HUDEP-2 (cell line): Measurements from ENCODE around the gene CENPX.

Source experiments
- DNase-seq, 76 experiments: peaks; one replicate each; lab custom pipeline; 2025; ENCODE audit not compliant: unreplicated experiment in 76 of 76; lab: John Stamatoyannopoulos, UW

The CENPX gene

DNA sequence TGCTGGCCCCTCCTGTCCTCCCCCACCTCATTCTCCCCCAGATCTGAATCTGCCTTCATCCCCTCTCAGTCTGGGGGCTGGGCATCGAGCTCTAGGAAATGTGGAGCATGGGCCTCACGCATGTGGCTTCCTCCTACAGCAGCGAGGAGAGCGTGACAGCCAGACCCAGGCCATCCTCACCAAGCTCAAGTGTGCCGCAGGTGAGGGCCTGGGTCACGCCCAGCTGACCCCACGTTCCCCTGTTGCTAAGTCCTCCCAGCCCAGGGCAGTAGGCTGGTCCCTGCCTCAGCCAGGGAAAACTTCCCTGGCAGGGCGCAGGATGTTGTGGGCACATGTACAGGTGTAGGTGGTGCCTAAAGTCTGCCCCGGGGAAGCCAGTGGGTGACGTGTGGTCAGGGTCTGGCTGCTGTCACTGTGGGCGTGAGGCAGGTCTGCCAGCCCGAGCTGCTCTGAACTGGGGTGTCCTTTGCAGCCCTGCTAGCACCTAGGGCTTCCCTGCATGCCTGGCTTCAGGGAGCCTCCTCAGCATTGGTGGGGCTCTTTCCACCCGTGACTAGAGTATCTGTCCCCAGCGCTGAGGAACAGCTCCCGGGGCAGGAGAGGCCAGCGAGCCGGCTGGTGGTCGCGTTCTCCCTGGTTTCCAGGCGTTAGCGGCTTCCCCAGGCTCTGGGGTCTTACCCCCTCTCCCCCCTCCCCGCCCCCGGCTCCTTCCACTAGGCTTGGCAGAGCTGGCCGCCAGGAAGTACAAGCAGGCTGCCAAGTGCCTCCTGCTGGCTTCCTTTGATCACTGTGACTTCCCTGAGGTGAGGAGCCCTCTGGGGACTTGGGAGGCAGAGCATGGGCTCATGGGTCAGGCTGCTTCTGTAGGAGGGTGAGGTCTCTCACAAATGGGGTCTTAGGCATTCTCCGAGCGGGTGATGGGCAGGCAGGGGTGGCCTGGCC, 32.6 kb upstream of the CENPX start:
- DNase-seq = peak in 1 of 76 experiments; percentile 2

DNA sequence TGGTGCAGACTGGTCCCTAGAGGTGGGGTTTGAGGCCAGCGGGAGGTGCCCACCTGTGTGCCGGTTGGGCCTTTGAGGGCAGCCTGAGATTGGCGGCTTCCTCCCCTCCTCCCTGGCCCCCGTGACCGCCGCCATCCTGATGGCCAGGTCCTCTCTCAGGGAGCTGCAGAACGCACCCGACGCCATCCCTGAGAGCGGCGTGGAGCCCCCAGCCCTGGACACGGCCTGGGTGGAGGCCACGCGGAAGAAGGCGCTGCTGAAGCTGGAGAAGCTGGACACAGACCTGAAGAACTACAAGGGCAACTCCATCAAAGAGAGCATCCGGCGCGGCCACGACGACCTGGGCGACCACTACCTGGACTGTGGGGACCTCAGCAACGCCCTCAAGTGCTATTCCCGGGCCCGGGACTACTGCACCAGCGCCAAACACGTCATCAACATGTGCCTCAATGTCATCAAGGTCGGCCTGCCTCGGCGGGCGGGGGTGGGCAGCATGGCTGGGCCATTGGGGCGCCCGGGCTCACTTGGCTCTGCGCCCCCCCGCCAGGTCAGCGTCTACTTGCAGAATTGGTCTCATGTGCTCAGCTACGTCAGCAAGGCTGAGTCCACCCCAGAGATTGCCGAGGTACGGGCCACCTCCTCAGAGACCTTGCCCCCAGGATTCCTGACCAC, 31.8 kb upstream of the CENPX start:
- no peak for DNase-seq

DNA sequence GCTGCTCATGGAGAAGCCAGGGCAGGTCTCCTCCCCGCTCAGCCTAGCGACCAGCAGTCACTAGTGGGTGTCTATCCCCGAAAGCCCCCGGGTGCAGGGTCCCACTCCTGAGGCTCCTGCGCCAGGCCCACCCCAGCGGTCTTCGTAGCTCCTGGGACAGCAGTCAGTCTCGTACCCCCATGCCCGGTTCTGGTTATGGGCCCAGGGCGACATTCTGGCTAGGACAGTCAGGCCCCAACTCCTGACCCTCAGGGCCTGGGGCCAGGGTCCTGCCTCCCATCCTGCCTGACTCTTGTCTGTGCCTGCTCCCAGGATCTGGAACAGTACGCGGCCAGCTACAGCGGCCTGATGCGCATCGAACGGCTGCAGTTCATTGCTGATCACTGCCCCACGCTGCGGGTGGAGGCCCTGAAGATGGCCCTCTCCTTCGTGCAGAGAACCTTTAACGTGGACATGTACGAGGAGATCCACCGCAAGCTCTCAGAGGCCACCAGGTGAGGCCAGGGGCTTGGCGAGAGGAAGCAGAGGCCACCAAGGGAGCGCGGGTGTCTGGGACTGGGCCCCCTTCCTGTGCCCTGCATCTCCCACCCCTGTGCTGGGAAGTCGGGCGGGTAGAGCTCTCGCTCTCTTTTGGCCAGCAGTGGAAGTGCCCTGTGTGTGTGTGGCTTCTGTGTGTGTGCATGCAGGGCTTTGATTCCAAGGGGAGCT, 31.0 kb upstream of the CENPX start:
- no peak for DNase-seq

DNA sequence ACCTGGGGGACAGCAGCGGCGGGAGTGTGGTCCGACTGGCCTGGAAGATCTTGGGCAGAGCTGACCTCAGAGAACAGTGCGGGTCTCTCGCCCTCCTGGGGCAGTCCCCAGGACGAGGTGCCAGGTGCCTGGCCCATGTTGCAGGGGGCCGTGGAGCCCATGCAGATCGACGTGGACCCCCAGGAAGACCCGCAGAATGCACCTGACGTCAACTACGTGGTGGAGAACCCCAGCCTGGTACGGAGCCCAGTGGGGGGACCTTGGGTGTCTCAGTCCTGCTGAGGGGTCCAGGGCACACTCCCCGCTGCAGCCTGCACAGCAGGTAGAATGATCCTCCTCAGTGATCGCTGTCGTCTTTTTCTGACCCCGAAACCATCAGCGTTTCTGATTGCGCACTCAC, 30.5 kb upstream of the CENPX start:
- DNase-seq = no peak

DNA sequence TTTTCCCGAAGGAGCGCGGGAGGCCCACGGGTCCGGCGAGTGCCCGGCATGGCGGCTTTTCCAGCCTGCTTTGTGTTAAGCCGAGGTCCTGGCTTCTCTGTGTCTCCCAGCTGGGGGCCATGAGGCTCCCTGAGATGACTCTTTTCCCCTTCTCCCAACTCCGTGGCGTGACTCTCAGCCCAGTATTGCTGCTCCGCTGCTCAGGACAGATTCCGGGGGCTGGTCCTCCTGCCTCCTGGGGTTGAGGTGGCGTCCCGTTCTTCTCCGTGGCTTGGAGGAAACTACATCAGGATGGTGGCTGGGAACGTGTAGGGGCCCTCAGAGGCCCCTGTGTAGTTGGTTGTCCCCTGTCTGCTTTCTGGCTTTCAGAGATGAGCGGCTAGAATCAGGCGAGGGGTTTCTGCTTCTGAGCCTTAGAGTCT, 30.0 kb upstream of the CENPX start:
- DNase-seq = no peak

DNA sequence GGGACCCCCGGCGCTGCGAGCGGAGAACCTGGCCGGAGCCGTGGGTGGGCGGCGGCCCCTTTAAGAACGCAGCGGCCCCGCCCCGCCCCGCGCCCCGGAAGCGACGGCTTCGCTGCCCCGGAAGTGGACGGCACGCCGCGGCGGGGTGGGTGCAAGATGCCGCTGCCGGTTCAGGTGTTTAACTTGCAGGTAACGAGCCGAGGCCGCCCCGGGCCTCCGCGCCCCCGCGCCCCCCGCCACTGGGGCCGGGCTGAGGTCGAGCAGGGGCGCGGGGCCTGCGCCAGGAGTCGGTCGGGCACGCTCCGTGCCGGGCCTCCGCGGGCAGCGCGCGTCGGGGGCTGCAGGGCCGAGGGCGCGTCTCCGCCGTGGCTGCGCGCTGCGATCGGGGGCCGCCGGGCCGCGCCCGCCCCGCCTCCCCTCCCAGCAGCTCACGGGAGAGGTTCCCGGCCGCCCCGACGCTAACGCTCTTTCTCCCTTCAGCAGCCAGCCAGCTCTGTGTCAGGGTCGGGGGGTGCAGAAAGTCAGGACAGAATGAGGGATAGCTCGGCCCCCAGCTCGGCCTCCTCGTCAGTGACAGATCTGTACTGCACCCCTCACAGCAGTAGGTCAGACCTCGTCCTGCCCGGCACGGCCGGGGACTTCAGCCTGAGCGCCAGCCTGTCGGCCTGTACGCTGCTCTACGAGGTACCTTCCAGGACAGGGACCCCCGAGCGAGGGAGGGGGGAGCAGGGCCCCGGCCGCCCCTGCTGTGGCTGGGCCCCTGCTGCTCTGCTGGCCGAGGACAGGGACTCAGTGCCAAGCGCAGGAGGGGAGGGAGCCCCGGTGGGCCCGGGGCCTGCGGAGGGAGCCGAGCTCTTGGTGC, 29.3 kb upstream of the CENPX start, which contains the start of the genes GPS1 and RFNG:
Gene GPS1, plus strand, starts transcription at position 123 of the 862 bp plus-strand sequence. Its CDS starts 34 bp downstream, at position 157.
Gene RFNG, minus strand, starts transcription at position 36 of the 862 bp plus-strand sequence. CDS start 45 bp downstream, outside the sequence.
- peak in 56 of 76 experiments; percentile 1 to 77 (median 52) for DNase-seq

DNA sequence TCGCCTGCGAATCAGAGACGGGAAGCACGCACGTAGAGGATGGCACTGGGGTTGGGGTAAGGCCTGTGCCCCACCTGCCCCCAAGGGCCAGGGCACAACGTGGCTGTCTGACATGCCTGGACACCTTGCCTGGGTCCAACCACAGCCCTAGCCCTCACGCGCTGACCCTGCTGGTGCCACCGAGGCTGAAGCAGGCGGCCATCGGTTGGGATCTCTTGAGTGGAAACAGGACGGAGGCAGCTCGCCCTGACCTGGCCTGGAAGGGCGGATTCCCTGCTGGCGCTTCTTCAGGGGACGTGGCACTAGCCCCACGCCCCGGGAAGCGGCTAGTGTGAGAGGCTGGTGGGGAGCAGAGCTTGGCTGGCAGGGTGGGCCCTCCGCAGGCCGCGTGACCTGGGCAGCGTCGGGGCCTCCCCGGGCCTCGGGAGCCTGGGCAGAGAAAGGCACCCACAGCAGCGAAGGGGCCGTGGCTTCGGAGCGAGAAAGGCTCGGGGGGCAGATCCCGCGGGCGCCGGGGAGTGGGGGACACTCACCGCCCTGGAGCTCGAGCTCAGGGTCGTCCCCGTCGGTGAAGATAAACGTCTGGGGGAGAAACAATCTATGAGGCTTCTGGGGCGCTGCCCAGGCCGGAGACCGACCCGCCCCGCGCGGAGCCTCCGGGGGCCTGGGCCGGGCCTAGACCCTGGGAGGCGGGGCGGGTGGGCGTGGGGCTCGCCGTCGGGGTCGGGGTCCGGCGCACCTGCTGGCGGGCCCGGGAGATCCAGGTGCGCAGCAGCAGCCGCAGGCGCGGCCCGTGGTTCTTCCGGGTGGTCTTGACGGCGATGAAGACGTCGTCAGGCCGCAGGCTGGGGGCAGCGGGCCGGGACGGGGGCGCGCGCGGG, 28.3 kb upstream of the CENPX start:
- DNase-seq = no peak

DNA sequence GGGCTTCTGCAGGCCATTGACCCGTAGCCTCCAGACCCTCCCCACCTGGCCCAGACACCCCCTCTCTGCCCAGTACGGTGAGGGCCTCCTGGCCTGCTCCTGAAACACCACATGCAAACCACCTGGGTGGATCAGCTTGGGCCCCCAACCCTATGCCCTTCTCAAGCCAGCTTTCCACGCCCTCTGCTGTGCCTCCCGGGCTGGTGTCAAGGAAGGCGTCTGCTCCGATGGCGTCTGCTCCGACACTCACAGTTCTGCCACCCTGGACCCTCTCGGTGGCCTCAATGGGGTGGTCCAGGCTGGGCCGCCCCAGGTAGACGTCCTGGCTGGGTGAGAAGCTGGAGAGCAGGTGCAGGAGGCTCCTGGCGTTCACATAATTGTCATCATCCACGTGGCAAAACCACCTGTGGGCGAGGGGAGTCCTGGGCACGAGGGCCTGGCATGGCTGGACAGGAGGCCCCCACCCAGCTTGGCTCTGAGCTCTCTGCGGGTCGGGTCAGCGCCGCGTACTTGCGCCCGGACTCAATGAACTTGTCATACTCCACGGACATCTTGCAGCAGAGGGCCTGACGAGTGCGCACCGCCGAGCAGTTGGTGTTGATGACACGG, 27.6 kb upstream of the CENPX start:
- DNase-seq = no peak

DNA sequence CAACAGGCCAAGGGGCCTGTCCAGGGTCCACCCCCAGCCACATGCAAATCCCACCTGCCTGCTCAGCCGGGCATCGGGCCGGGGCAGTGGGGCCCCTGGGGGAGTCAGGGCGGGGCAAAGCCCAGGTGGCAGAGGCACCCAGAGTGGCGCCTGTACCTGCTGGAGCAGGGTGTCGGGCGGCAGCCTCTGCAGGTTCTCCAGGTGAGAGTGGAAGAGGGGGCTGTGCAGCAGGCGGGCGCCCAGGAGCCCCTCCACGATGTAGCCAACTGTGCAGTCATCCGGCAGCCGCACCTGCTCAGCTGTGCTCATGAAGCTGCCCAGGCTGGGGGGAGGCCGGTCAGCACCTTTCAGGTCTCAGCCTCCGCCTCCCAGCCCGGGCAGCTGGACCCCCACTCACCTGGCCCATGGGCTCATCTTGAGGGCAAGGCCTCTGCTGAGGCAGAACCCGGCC, 26.9 kb upstream of the CENPX start:
- no peak for DNase-seq

DNA sequence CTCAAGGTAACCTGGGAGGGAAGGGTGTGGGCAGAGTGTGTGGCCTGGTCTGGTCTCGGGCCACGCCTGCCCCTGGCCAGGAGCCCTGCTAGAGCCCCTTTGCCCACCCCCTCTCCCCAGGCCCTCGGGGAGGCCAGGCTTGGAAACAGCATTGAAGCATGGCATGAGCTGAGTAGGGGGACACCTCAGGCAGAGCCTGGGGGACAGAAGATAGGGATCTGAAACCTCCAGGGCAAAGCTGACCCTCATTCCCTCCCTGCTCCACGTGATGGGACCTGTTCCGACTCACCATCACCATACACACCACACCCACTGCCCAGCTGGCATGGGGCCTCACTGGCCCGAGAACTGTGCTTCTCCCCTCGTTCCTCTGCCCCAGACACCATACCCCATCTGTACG, 26.4 kb upstream of the CENPX start:
- no peak for DNase-seq

DNA sequence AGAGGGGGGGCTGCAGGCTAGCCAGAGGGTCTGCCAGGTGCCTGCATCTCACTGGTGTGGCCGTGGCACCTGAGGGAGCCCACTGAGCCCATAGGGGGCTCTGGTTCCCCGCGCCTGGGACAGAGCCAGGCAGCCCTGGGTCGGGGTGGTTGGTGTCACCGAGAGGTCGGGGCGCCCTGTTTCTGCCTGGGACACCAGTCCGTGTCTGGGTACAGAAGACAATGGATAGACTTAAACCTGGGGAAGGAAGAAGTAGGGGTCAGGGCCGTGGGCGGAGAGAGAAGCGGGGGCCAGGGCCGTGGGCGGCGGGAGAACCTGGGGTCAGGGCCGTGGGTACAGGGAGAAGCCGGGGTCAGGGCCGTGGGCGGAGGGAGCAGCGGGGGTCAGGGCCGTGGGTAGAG, 25.9 kb upstream of the CENPX start:
- no peak for DNase-seq

DNA sequence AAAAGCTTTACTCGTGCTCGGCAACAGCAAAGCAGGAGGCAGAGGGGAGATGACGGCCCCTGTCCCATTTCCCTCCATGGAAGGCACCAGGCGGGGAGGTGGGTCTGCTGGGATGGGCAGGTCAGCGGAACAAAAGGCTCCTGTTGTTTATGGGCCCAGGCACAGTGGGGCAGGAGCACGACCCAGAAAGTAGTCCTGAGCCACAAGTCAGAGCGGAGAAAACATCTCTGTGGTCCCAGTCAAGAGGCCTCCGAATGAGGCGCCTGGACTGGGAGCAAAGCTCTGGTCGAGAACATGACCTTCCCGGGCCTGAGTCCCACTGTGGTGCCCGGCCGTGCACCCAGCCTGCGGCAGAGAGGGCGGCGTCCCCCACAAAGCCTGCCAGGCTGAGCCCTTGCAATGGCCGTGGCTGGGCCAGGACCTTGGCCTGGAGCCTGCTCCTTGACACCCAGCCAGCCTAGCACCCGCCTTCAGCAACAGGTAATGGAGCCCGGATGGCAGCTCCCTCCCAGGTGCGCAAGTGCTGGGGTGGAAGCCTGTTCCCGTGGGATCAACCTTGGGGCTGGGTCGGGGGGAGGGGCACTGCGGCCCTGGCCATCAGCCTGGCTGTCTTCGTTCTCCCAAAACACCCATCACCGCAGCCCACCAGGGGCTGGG, 25.4 kb upstream of the CENPX start:
- DNase-seq = no peak

DNA sequence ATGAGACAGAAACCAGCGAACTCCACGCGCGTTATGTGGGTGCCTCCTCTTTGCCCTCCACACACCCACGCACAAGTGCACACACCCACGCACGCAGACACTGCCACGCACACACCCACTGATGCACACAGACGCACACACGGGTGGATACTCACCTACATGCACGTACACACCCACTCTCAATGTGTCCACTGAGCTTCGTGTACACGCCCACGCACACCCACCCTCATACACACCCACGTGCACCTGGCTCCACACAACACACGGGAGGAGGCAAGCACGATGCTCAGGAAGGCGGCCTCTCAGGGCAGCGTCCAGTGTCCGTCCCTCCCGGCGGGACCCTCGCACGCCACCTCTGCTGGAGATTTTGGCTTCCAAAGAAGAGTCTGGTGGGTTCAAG, 24.7 kb upstream of the CENPX start:
- DNase-seq = no peak

DNA sequence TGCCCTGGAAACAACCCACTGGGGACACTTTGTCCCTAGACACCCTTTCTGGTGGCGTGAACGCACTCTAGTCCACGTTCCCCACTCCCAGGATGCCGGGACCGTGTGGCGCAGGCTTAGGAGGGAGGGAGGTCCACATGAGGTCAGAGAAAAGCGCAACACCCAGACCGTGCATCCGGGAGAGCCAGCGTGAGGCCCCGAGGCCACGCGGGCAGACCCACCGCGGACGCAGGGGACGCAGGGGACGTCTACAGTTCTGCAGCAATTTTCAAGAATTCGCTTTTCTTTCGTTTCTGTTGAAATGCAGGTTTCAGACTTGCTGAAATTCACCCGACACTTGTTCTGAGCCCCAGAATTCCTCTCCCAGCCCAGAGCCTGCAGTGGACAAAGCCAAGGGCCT, 24.2 kb upstream of the CENPX start:
- no peak for DNase-seq

DNA sequence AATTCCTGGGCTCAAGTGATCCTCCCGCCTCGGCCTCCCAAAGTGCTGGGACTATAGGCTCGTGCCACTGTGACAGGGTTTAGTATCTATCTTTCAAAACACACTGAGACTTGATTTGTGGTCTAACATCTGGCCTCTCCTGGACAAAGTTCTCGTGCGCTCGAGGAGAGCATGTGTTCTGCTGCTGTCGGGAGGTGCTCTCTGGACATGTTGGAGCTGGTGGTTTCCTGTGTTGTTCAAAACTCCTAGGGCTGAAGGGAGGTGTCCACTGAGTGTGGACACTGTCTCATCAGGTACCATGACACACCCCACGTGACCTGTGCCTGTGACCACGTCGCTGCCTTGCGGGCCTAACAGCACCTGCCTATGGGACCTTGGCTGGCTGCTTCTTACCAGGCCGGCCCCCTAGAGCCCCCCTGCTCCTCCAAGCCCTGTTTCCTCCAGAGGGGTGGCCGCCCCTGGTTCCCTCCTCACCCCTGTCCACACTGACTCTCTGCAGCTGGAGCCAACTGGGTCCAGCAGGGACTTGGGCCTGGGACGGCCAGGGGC, 23.3 kb upstream of the CENPX start:
- DNase-seq = no peak

DNA sequence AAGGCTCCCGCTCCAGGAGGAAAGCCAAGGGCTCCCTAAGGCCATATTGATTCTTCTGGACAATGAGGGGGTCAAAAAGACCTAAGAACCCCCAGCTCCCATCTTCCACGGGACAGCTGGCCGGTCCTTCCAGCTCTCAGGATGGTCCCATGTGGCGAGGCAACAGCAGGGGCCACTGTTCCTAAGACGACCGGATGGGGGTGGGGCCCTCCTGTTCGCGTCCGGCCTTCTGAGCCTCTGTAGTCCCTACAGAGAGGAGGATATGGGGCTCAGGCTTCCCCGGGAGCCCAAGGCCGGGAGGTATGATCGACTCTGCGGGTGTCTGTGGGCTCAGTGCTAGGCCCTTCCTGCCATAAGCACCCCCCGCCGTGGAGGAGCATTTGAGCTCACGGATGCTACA, 20.8 kb upstream of the CENPX start:
- no peak for DNase-seq

DNA sequence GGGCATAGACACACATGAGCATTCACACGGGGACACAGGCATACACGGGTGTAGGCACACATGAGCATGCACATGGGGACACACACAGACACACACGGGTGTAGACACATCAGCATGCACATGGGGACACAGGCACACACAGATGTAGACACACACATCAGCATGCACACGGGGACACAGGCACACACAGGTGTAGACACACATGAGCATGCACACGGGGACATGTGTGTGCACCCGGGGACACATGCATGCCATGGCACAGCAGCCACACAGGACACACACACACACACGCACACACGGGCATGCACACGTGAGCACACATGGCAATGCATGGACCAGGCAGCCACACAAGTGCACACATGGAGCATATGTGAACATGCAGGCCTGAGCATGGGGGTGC, 20.0 kb upstream of the CENPX start:
- DNase-seq = no peak
